OCI-LY3 (cell line): ENCODE measurements around the gene NDRG4.

ENCODE experiments used
- H2AFZ ChIP-seq: fragments of 200-600, 300-600 bp; shearing (Covaris generic); 2 replicates; pipeline ENCODE4 v1.6.0; 2014; ENCODE audit warnings: antibody characterized with exemption, low read depth, low read length
- H3K27ac ChIP-seq: fragments of 200-600, 300-600 bp; sonication (generic); 2 replicates; pipeline ENCODE4 v1.5.1; 2014; ENCODE audit warnings: mild to moderate bottlenecking, low read length, moderate library complexity, mixed read lengths
- H3K27me3 ChIP-seq: fragments of 200-600, 300-600 bp; sonication (generic); 2 replicates; pipeline ENCODE4 v1.6.1; 2014; ENCODE audit warnings: low read depth, low read length, mixed read lengths
- H3K36me3 ChIP-seq: fragments of 200-600, 300-600 bp; sonication (generic); replicated peaks from 2 replicates; pipeline ENCODE3; 2014; ENCODE audit warnings: low read depth, low read length, mixed read lengths
- H3K4me1 ChIP-seq: fragments of 300-600, 200-600 bp; sonication (generic); 2 replicates; pipeline ENCODE4 v1.6.1; 2014; ENCODE audit warnings: low read length, mixed read lengths
- H3K4me2 ChIP-seq: fragments of 200-600, 300-600 bp; sonication (generic); 2 replicates; pipeline ENCODE4 v1.6.1; 2014; ENCODE audit warnings: low read length, mixed read lengths
- H3K4me3 ChIP-seq: fragments of 300-600, 200-600 bp; sonication (generic); 2 replicates; pipeline ENCODE4 v1.5.1; 2014; ENCODE audit warnings: antibody characterized with exemption, mild to moderate bottlenecking, low read length, moderate library complexity
- H3K79me2 ChIP-seq: fragments of 300-600, 200-600 bp; shearing (Covaris generic); 2 replicates; pipeline ENCODE4 v1.6.1; 2014; ENCODE audit warnings: mild to moderate bottlenecking, low read length, mixed read lengths
- H3K9ac ChIP-seq: fragments of 300-600, 200-600 bp; shearing (Covaris generic); 2 replicates; pipeline ENCODE4 v1.6.0; 2014; ENCODE audit warnings: mild to moderate bottlenecking, low read length, moderate library complexity
- H3K9me3 ChIP-seq: fragments of 200-600, 300-600 bp; shearing (Covaris generic); 2 replicates; pipeline ENCODE4 v1.6.1; 2014; ENCODE audit warnings: low read length, mixed read lengths; ENCODE audit not compliant: insufficient read depth
- H4K20me1 ChIP-seq: fragments of 200-600, 300-600 bp; sonication (generic); 2 replicates; pipeline ENCODE4 v1.6.1; 2016; ENCODE audit warnings: low read length, mixed read lengths; ENCODE audit not compliant: insufficient read depth
- CTCF ChIP-seq: fragments of 200-600, 300-600 bp; sonication (generic); IDR thresholded peaks from 2 replicates; pipeline ENCODE4 v1.5.1; 2014; ENCODE audit warnings: antibody characterized with exemption, low read length, low read depth
- EZH2phosphoT487 ChIP-seq: fragments of 200-600 bp; shearing (Covaris generic); IDR thresholded peaks from 2 replicates; pipeline ENCODE4 v1.6.1; 2018; ENCODE audit warnings: antibody characterized with exemption, mixed run types, low read depth

NDRG4 gene

GRCh38 chr16:58492066-58492465 is 7.9 kb upstream of the NDRG4 start:
- H3K9me3 ChIP-seq, result no peaks in the 10 kb centered on the region
- no peak overlapping the region for H3K4me2 ChIP-seq
- H2AFZ ChIP-seq, result no peak overlapping the region
- no peaks in the 10 kb centered on the region for H3K79me2 ChIP-seq
- no peaks in the 10 kb centered on the region for H3K36me3 ChIP-seq
- H4K20me1 ChIP-seq, result no peaks in the 10 kb centered on the region
- no peak overlapping the region for H3K4me3 ChIP-seq
- H3K27me3 ChIP-seq, result peaks cover 5% of the 10 kb centered on the region; the same call in 1 of the 2 replicates
- no peak overlapping the region for H3K9ac ChIP-seq
- no peak overlapping the region for H3K27ac ChIP-seq
- H3K4me1 ChIP-seq, result peaks cover 16% of the 10 kb centered on the region
- no peak for TF ChIP-seq EZH2phosphoT487

GRCh38 chr16:58492735-58493134 is 7.2 kb upstream of the NDRG4 start:
- H3K4me3 ChIP-seq, result no peak overlapping the region
- H3K27ac ChIP-seq, result no peak overlapping the region
- peaks cover 21% of the 10 kb centered on the region for H3K4me1 ChIP-seq
- no peak overlapping the region for H3K9ac ChIP-seq
- H2AFZ ChIP-seq, result 0 out of 2 replicates have a peak overlapping the region, but pooled peaks have one; percentile 21
- H4K20me1 ChIP-seq, result no peaks in the 10 kb centered on the region
- H3K27me3 ChIP-seq, result peaks cover 5% of the 10 kb centered on the region; the same call in 1 of the 2 replicates
- no peaks in the 10 kb centered on the region for H3K36me3 ChIP-seq
- H3K4me2 ChIP-seq, result no peak overlapping the region
- no peak for TF ChIP-seq CTCF
- no peak for TF ChIP-seq EZH2phosphoT487
- H3K79me2 ChIP-seq, result no peaks in the 10 kb centered on the region
- H3K9me3 ChIP-seq, result no peaks in the 10 kb centered on the region

GRCh38 chr16:58493756-58494431 is 6.0 kb upstream of the NDRG4 start:
- Histone ChIP-seq H3K9ac (no peak overlapping the region), H4K20me1 (no peaks in the 10 kb centered on the region), H2AFZ (no peak overlapping the region), H3K79me2 (no peaks in the 10 kb centered on the region), H3K9me3 (no peaks in the 10 kb centered on the region), H3K27me3 (peaks cover 5% of the 10 kb centered on the region; the same call in 1 of the 2 replicates), H3K4me1 (peaks cover 17% of the 10 kb centered on the region), H3K4me2 (no peak overlapping the region), H3K27ac (no peak overlapping the region), H3K4me3 (no peak overlapping the region), H3K36me3 (no peaks in the 10 kb centered on the region)
- no peak for TF ChIP-seq EZH2phosphoT487
- no peak for TF ChIP-seq CTCF

- H3K27me3 ChIP-seq, result peaks cover 5% of the 10 kb centered on the region; the same call in 1 of the 2 replicates
- no peaks in the 10 kb centered on the region for H3K79me2 ChIP-seq
- H3K4me2 ChIP-seq, result peak overlapping the region; percentile 27
- no peaks in the 10 kb centered on the region for H4K20me1 ChIP-seq
- no peaks in the 10 kb centered on the region for H3K9me3 ChIP-seq
- H3K4me1 ChIP-seq, result peaks cover 24% of the 10 kb centered on the region
- TF ChIP-seq EZH2phosphoT487, result no peak
- TF ChIP-seq CTCF, result peak; percentile 37; the same call in 1 of the 2 replicates
- H3K27ac ChIP-seq, result no peak overlapping the region
- no peaks in the 10 kb centered on the region for H3K36me3 ChIP-seq
- H3K4me3 ChIP-seq, result no peak overlapping the region
- H2AFZ ChIP-seq, result 0 out of 2 replicates have a peak overlapping the region, but pooled peaks have one; percentile 11
- H3K9ac ChIP-seq, result no peak overlapping the region
Observed at GRCh38 chr16:58494981-58495520, 4.9 kb upstream of the NDRG4 start.
